ENCODE measurements around the gene HEPACAM2. TPM values are rescaled to one million over a fixed set of nuclear protein-coding genes. Genes with fewer than 3 reads are reported as not detected.

Gene HEPACAM2
- total RNA-seq, 6 experiments from 2014 or later = not detected

GRCh38 chr7:93165447-93165846 lies 60.8 kb downstream of the HEPACAM2 start:
- intact Hi-C loops (cut with DNase I) = no loop called here
- Histone ChIP-seq H3K4me1 (no peaks in the 10 kb centered on the region), H3K36me3 (no peaks in the 10 kb centered on the region), H3K27ac (no peak overlapping the region), H3K4me3 (no peak overlapping the region), H3K9me3 (peaks cover 0 to 4% (median 0%) of the 10 kb centered on the region in 4 donors), H3K27me3 (no peaks in the 10 kb centered on the region)
- 21% methylated on average over 1 of the region's 1 CpG for WGBS (ENCODE audit: insufficient coverage, low coverage, low lambda C conversion rate, missing lambda C conversion rate)
- no peak for TF ChIP-seq POLR2A (IDR thresholded peaks at IDR 0.05)
- no peak for TF ChIP-seq CTCF (IDR thresholded peaks at IDR 0.05)
- DNase-seq = no peak
- ATAC-seq = peak in 1 of 4 donors; percentile 35

GRCh38 chr7:93164766-93165165 lies 61.5 kb downstream of the HEPACAM2 start:
- H3K4me3 ChIP-seq = no peak overlapping the region
- no peak for TF ChIP-seq CTCF (IDR thresholded peaks at IDR 0.05)
- TF ChIP-seq POLR2A (IDR thresholded peaks at IDR 0.05) = no peak
- WGBS (ENCODE audit: insufficient coverage, low coverage, low lambda C conversion rate, missing lambda C conversion rate) = 85% methylated on average over 2 of the region's 2 CpGs
- H3K4me1 ChIP-seq = no peaks in the 10 kb centered on the region
- ATAC-seq (no peak), DNase-seq (no peak)
- H3K27ac ChIP-seq = no peak overlapping the region
- H3K27me3 ChIP-seq = no peaks in the 10 kb centered on the region
- H3K9me3 ChIP-seq = peaks cover 0 to 4% (median 0%) of the 10 kb centered on the region in 4 donors
- intact Hi-C loops (cut with DNase I) = no loop called here
- H3K36me3 ChIP-seq = no peaks in the 10 kb centered on the region

GRCh38 chr7:93161181-93161762 lies 65.0 kb downstream of the HEPACAM2 start:
- Histone ChIP-seq H3K4me1 (no peaks in the 10 kb centered on the region), H3K36me3 (no peaks in the 10 kb centered on the region), H3K9me3 (peaks cover 0 to 4% (median 0%) of the 10 kb centered on the region in 4 donors), H3K27ac (no peak overlapping the region), H3K4me3 (no peak overlapping the region), H3K27me3 (no peaks in the 10 kb centered on the region)
- DNase-seq (no peak), ATAC-seq (no peak)
- intact Hi-C loops (cut with DNase I) = no loop called here
- 55% methylated on average over 3 of the region's 3 CpGs for WGBS (ENCODE audit: insufficient coverage, low coverage, low lambda C conversion rate, missing lambda C conversion rate)
- no peak for TF ChIP-seq POLR2A (IDR thresholded peaks at IDR 0.05)
- TF ChIP-seq CTCF (IDR thresholded peaks at IDR 0.05) = no peak

GRCh38 chr7:93160410-93160809 lies 65.9 kb downstream of the HEPACAM2 start:
- Histone ChIP-seq H3K27ac (no peak overlapping the region), H3K9me3 (peaks cover 0 to 4% (median 0%) of the 10 kb centered on the region in 4 donors), H3K4me3 (no peak overlapping the region), H3K36me3 (no peaks in the 10 kb centered on the region), H3K27me3 (no peaks in the 10 kb centered on the region), H3K4me1 (no peaks in the 10 kb centered on the region)
- intact Hi-C loops (cut with DNase I) = no loop called here
- TF ChIP-seq POLR2A (IDR thresholded peaks at IDR 0.05) (no peak), CTCF (IDR thresholded peaks at IDR 0.05) (no peak)
- DNase-seq = no peak
- WGBS (ENCODE audit: insufficient coverage, low coverage, low lambda C conversion rate, missing lambda C conversion rate) = 31% methylated on average over 1 of the region's 1 CpG
- no peak for ATAC-seq
